ENCODE data around the gene ACP5.

The ACP5 gene

GRCh38 chr19:11556634-11557420 lies 20.6 kb downstream of the ACP5 start:
- H3K4me3 ChIP-seq (ENCODE audit: low read length), result no peak overlapping the region
- no peaks in the 10 kb centered on the region for H3K9me3 ChIP-seq (ENCODE audit: insufficient read depth, low read depth, low read length)
- H3K4me1 ChIP-seq (ENCODE audit: insufficient read depth, low read length), result peaks cover 4% of the 10 kb centered on the region
- H3K9ac ChIP-seq (ENCODE audit: low read depth, low read length), result no peak overlapping the region
- peaks cover 37% of the 10 kb centered on the region for H3K36me3 ChIP-seq (ENCODE audit: insufficient read depth, low read depth, low read length)
- no peaks in the 10 kb centered on the region for H3K27me3 ChIP-seq (ENCODE audit: insufficient read depth, low read length)
- H3K27ac ChIP-seq (ENCODE audit: low read length), result no peak overlapping the region

DNA sequence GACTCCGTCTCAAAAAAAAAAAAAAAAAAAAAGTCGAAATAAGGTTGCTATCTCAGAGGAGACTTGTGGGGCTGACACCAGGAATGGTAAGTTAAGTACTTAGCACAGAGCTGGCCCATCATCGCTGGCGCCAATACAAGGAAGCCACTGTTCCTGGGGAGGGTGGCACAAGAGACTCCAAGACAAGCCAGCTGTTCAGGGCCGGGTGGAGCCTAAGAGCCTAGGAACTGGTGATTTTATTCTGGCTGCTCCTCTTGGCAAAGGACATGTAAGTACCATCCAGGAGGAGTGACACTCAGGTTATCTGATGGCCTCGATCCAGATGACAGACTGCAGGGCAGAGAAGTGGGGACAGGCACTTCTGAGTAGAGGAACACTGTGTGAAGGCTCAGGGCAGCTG lies 22.2 kb downstream of the ACP5 start:
- no peak overlapping the region for H3K27ac ChIP-seq (ENCODE audit: low read length)
- H3K9ac ChIP-seq (ENCODE audit: low read depth, low read length), result no peak overlapping the region
- no peaks in the 10 kb centered on the region for H3K9me3 ChIP-seq (ENCODE audit: insufficient read depth, low read depth, low read length)
- peaks cover 39% of the 10 kb centered on the region for H3K36me3 ChIP-seq (ENCODE audit: insufficient read depth, low read depth, low read length)
- H3K4me3 ChIP-seq (ENCODE audit: low read length), result no peak overlapping the region
- H3K27me3 ChIP-seq (ENCODE audit: insufficient read depth, low read length), result no peaks in the 10 kb centered on the region
- H3K4me1 ChIP-seq (ENCODE audit: insufficient read depth, low read length), result peaks cover 4% of the 10 kb centered on the region

DNA sequence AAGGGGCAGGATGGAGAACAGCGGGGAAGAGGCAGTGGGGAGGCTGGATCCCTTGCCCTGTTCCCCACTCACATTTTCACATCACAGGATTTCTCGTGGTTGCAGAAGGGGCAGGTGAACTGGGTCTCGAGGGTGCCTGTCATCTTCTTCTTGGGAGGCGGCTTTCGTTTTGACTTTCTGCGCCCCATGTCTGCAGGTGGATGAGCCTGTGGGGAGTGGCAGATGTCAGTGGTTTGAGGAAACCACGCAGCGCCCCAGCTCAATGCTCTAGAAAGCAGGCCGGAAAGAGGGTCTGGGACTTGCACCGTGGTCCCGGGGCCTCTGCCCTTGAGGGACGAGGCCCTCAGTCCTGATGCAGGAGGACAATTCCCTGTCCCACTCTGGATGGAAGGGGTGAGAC lies 23.3 kb downstream of the ACP5 start:
- Histone ChIP-seq H3K27ac (ENCODE audit: low read length) (no peak overlapping the region), H3K27me3 (ENCODE audit: insufficient read depth, low read length) (no peaks in the 10 kb centered on the region), H3K4me1 (ENCODE audit: insufficient read depth, low read length) (peaks cover 4% of the 10 kb centered on the region), H3K4me3 (ENCODE audit: low read length) (no peak overlapping the region), H3K36me3 (ENCODE audit: insufficient read depth, low read depth, low read length) (peaks cover 40% of the 10 kb centered on the region), H3K9me3 (ENCODE audit: insufficient read depth, low read depth, low read length) (no peaks in the 10 kb centered on the region), H3K9ac (ENCODE audit: low read depth, low read length) (no peak overlapping the region)

DNA sequence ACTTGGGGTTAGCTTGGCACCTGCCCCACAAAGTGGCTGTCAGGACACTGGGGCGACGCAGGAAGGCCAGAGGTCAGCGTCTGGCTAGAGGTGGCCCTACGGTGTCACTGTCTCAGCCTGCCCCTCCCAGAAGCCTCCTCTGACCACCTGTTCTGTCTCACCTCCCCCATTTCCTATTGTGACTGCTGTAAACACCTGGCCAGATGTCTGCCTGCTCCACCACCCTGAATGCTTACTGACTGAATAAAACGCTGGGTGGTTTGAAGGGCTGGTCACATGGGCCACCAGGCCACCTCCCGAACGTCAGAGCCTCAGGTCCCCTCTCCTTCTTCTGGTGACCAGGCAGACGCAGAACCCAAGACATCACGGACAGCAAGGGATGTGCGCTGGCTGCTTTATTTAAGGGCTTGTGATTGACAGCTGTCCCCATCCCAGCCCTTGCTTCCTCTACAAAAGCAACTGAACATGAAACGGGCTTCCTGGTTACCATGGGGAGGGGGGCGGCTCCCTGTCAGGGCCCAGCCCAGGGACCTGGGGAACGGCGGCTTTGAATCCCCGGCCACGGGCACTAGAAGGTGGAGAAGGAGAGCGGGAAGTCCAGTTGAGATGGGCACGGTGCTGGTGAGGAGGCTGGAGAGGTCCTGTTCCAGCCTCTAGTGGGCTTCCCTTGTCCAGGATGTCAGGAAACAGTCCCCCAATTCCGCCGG lies 24.6 kb downstream of the ACP5 start:
- H3K27me3 ChIP-seq (ENCODE audit: insufficient read depth, low read length), result no peaks in the 10 kb centered on the region
- H3K4me1 ChIP-seq (ENCODE audit: insufficient read depth, low read length), result peaks cover 1% of the 10 kb centered on the region
- H3K9ac ChIP-seq (ENCODE audit: low read depth, low read length), result no peak overlapping the region
- H3K27ac ChIP-seq (ENCODE audit: low read length), result no peak overlapping the region
- no peak overlapping the region for H3K4me3 ChIP-seq (ENCODE audit: low read length)
- H3K36me3 ChIP-seq (ENCODE audit: insufficient read depth, low read depth, low read length), result peaks cover 43% of the 10 kb centered on the region
- no peaks in the 10 kb centered on the region for H3K9me3 ChIP-seq (ENCODE audit: insufficient read depth, low read depth, low read length)

DNA sequence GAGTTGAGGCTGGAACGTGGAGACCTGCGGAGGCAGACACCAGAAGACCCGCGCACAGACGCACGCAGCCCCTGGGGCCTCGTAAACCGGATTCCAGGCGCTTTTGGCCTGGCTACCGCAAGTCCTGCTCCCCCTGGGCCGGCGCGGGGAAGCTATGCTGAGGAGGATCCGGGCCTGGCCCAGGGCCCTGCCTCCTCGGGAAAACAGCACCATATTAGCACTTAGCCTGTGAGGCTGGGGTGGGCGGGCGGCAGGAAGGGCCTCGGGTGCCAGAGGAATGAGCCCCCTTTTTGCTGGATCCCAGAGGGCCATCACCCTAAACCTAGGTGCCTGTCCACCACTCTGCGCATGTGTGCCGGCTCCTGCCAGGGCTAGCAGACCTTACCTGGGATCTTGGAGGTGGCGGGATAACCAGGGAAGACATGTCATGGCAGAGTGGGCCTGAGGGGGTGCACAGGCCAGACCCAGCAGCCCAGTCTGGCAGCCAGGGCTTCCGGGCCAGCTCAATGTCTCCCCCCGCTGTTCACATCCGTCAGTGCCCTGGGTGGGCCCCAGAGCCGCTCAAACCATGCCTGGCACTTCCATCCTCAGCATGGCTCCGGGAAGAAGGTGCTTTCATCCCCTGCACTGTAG lies 25.7 kb downstream of the ACP5 start:
- peaks cover 43% of the 10 kb centered on the region for H3K36me3 ChIP-seq (ENCODE audit: insufficient read depth, low read depth, low read length)
- H3K9me3 ChIP-seq (ENCODE audit: insufficient read depth, low read depth, low read length), result no peaks in the 10 kb centered on the region
- H3K4me3 ChIP-seq (ENCODE audit: low read length), result no peak overlapping the region
- H3K27ac ChIP-seq (ENCODE audit: low read length), result no peak overlapping the region
- H3K27me3 ChIP-seq (ENCODE audit: insufficient read depth, low read length), result no peaks in the 10 kb centered on the region
- no peaks in the 10 kb centered on the region for H3K4me1 ChIP-seq (ENCODE audit: insufficient read depth, low read length)
- H3K9ac ChIP-seq (ENCODE audit: low read depth, low read length), result no peak overlapping the region

GRCh38 chr19:11550265-11550664 lies 27.2 kb downstream of the ACP5 start:
- no peak overlapping the region for H3K27ac ChIP-seq (ENCODE audit: low read length)
- H3K9me3 ChIP-seq (ENCODE audit: insufficient read depth, low read depth, low read length), result no peaks in the 10 kb centered on the region
- H3K36me3 ChIP-seq (ENCODE audit: insufficient read depth, low read depth, low read length), result peaks cover 35% of the 10 kb centered on the region
- no peak overlapping the region for H3K9ac ChIP-seq (ENCODE audit: low read depth, low read length)
- H3K4me1 ChIP-seq (ENCODE audit: insufficient read depth, low read length), result no peaks in the 10 kb centered on the region
- no peaks in the 10 kb centered on the region for H3K27me3 ChIP-seq (ENCODE audit: insufficient read depth, low read length)
- no peak overlapping the region for H3K4me3 ChIP-seq (ENCODE audit: low read length)

DNA sequence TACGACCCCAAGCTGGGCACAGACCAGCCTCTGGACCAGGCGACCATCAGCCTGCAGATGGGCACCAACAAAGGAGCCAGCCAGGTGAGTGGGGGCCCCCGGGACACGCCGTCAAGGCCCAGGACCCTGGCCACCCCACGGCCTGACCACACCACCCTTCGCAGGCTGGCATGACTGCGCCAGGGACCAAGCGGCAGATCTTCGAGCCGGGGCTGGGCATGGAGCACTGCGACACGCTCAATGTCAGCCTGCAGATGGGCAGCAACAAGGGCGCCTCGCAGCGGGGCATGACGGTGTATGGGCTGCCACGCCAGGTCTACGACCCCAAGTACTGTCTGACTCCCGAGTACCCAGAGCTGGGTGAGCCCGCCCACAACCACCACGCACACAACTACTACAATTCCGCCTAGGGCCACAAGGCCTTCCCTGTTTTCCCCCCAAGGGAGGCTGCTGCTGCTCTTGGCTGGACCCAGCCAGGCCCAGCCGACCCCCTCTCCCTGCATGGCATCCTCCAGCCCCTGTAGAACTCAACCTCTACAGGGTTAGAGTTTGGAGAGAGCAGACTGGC lies 28.0 kb downstream of the ACP5 start:
- Histone ChIP-seq H3K4me1 (ENCODE audit: insufficient read depth, low read length) (no peaks in the 10 kb centered on the region), H3K36me3 (ENCODE audit: insufficient read depth, low read depth, low read length) (peaks cover 31% of the 10 kb centered on the region), H3K27ac (ENCODE audit: low read length) (no peak overlapping the region), H3K4me3 (ENCODE audit: low read length) (no peak overlapping the region), H3K9ac (ENCODE audit: low read depth, low read length) (no peak overlapping the region), H3K27me3 (ENCODE audit: insufficient read depth, low read length) (no peaks in the 10 kb centered on the region), H3K9me3 (ENCODE audit: insufficient read depth, low read depth, low read length) (no peaks in the 10 kb centered on the region)

DNA sequence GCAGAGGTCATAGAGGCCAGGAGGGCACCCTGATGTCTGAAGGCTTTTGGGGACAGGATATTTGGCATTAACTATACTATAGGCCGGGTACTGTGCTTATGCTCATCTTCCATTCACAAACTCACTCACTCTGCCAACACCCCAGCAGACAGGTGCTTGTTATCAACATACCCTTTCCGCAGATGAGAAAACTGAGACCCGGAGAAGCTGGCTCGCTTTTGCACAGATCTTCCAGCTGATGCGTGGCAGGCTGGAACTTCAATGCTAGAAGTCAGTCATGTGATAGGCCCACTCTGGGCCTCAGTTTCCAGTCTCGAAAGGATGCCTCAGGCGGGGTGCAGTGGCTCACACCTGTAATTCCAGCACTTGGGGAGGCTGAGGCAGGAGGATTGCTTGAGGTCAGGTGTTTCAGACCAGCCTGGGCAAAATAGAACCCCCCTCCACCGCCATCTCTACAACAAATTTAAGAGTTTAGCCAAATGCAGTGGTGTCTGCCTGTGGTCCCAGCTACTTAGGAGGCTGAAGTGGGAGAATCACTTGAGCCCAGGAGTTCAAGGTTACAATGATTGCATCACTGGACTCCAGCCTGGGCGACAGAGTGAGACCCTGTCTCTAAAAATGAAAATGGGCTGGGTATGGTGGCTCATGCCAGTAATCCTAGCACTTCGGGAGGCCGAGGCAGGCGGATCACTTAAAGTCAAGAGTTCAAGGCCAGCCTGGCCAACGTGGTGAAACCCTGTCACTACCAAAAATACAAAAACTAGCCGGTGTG lies 29.3 kb downstream of the ACP5 start:
- no peaks in the 10 kb centered on the region for H3K27me3 ChIP-seq (ENCODE audit: insufficient read depth, low read length)
- H3K9ac ChIP-seq (ENCODE audit: low read depth, low read length), result no peak overlapping the region
- H3K4me3 ChIP-seq (ENCODE audit: low read length), result no peak overlapping the region
- peaks cover 19% of the 10 kb centered on the region; the same call in 1 of the 2 replicates for H3K36me3 ChIP-seq (ENCODE audit: insufficient read depth, low read depth, low read length)
- no peaks in the 10 kb centered on the region for H3K4me1 ChIP-seq (ENCODE audit: insufficient read depth, low read length)
- no peaks in the 10 kb centered on the region for H3K9me3 ChIP-seq (ENCODE audit: insufficient read depth, low read depth, low read length)
- H3K27ac ChIP-seq (ENCODE audit: low read length), result no peak overlapping the region

GRCh38 chr19:11541238-11541637 lies 36.2 kb downstream of the ACP5 start:
- Histone ChIP-seq H3K4me1 (ENCODE audit: insufficient read depth, low read length) (peaks cover 17% of the 10 kb centered on the region), H3K27me3 (ENCODE audit: insufficient read depth, low read length) (no peaks in the 10 kb centered on the region), H3K27ac (ENCODE audit: low read length) (no peak overlapping the region), H3K9me3 (ENCODE audit: insufficient read depth, low read depth, low read length) (no peaks in the 10 kb centered on the region), H3K4me3 (ENCODE audit: low read length) (no peak overlapping the region), H3K36me3 (ENCODE audit: insufficient read depth, low read depth, low read length) (no peaks in the 10 kb centered on the region), H3K9ac (ENCODE audit: low read depth, low read length) (peak overlapping the region; percentile 88; the same call in 1 of the 2 replicates)

GRCh38 chr19:11540645-11541044 lies 36.8 kb downstream of the ACP5 start:
- Histone ChIP-seq H3K27me3 (ENCODE audit: insufficient read depth, low read length) (no peaks in the 10 kb centered on the region; the same call in 1 of the 2 replicates), H3K27ac (ENCODE audit: low read length) (peak overlapping the region; percentile 49), H3K9ac (ENCODE audit: low read depth, low read length) (peak overlapping the region; percentile 88; the same call in 1 of the 2 replicates), H3K36me3 (ENCODE audit: insufficient read depth, low read depth, low read length) (no peaks in the 10 kb centered on the region), H3K4me3 (ENCODE audit: low read length) (peak overlapping the region; percentile 61; the same call in 1 of the 2 replicates), H3K4me1 (ENCODE audit: insufficient read depth, low read length) (peaks cover 17% of the 10 kb centered on the region), H3K9me3 (ENCODE audit: insufficient read depth, low read depth, low read length) (no peaks in the 10 kb centered on the region)

Data from iPS-20b (cell line).